CD4-positive, alpha-beta T cell treated with Interleukin-12 subunit alpha and Interleukin-12 subunit beta, for 1 hour (primary cell): ENCODE measurements around the gene SLC1A2.
"Not testable (repeated sequence)": the region's sequence is repeated elsewhere in the genome, so short reads cannot be mapped to it uniquely, and the experiment has no call there.

Experiments
- DNase-seq: peaks from one replicate; pipeline ENCODE4 v3.0.0-alpha.2; 2020

Gene SLC1A2

DNA sequence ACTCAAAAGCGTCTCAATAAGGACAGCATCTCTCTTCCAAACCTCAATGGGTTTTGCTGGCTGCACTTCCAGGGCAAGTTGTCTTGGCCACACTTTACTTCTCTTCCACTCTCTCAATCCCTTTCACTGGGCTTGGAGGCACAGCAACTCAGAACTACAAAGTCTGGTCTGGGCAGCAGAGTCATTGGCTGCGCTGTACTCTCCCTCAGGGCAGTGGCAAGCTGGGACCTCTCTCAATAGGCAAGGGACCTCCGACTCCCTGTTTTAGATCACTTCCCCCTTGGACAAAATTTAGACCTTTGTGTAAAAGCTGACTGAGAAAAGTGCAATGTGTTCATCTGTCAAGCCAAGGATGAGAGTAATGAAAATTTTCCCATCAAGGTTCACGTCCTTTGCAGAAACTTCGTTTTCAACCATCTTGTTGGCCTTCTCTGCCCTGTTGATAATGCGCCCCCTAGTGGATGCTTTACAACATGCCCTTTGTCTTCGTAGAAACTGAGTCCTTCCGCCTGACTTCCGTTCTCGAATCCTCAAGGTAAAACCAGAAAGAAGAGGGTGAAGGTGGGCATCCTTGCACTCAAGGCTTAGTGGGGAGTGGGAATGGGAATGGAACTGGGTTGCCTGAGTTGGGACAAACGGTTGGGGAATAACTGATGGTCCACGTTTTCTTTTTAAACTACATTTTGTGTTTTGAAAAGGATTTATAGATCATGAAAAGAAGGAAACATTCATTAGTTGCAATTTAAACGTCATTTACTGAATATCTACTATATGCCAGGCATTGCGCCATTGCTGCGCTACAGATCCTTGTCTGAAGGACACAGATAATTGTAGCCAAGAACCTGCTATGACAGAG, 181.3 kb downstream of the SLC1A2 start:
- DNase-seq: peak; percentile 77

DNA sequence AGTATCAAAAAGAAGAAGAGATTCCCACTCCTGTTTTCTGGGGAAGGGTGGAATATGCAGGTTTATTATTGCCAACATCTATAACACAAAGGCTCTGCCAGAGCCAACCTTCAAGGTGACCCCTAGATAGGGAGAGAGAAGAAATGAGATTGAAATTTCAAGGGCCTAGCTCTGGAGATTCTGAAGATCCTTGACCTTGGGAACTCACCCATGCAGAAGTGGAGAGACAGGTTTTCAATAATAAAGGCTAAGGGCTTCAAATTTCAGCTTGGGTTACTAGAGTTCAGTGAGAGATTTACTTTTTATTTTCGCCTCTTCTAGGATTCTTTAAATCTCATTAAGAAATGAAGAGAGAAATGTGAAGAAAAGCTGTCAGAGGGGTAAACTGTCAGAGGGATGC, 182.0 kb downstream of the SLC1A2 start:
- DNase-seq: no peak

DNA sequence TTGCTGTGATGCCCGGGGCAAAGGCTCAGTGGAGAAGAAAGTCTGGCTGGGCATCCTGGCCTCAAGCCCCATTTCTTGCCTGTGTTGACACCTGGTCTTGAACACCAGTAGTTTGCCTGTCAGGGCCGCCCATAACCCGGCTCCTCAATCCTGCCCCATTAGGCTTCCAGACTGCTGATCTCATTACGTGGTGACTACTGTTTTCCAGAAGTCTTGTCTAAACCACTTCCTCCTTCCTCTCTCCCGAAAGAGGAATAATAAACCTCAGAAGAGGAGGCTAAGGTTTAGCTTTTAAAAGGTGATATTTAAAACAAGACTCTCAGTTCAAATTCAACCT, 182.7 kb downstream of the SLC1A2 start:
- DNase-seq: no peak

DNA sequence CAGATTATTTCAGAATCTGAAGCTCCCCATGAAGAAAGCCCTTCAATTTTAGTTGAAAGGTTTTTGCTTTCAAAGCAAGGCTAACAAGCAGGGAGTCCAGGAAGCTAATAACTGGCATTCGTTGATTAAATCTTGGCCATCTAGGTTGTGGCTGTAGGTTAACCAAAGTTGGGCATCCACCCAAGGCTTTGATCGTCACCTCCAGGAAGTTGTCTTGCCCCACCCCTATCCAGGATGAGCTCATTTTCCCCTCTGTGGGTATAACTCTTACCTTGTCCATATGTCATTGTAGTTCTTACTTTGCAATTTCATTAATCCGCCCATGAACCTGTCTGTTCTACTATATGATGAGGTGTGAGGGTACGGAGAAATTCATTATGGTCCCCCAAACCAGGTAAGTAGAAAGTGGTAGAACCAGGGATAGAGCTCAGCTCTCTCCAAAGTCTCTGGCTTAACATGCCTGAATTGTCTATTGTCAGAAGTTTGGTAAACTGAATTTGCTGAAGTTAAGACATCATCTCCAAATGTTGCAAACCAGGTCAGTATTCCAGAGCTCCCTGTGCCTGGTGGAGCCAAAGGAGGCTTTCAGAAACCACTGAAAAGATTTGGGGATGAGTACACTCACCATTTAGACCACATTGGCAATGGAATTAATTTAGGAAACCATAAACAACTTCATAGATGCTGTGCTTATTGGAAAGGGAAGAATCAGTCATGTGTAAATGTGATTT, 183.3 kb downstream of the SLC1A2 start:
- peak; percentile 78 for DNase-seq

DNA sequence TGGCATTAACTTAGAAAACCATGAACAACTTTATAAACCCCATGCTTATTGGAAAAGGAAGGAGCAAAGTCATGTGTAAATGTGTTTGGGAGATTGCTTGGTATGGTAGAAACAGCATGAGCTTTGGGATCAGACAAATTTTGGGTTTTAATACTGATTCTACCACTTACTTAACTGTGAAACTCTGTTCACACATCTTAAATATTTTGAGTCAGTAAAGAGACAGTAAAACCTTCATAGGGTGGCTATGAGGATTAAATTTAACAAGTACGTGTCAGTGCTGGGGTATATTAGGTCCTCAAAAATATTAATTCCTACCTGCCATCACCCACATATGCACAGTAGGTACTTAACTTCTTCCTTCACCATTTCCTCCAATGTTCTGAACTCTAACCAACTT, 183.9 kb downstream of the SLC1A2 start:
- no peak for DNase-seq

DNA sequence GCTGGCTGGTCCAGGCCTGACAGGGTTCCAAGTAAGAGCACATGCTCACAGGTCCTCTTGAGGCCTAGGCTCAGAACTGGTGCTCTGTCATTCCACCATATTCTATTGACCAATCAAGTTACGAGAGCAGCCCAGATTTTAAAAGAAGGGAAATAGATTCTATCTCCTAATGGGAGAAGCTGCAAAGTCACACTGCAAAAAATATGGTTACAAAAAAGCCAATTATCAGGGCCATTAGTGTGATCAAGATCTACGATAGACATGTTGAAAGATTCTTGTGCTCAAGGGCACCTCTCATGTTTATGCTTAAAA, 184.2 kb downstream of the SLC1A2 start:
- no peak for DNase-seq

DNA sequence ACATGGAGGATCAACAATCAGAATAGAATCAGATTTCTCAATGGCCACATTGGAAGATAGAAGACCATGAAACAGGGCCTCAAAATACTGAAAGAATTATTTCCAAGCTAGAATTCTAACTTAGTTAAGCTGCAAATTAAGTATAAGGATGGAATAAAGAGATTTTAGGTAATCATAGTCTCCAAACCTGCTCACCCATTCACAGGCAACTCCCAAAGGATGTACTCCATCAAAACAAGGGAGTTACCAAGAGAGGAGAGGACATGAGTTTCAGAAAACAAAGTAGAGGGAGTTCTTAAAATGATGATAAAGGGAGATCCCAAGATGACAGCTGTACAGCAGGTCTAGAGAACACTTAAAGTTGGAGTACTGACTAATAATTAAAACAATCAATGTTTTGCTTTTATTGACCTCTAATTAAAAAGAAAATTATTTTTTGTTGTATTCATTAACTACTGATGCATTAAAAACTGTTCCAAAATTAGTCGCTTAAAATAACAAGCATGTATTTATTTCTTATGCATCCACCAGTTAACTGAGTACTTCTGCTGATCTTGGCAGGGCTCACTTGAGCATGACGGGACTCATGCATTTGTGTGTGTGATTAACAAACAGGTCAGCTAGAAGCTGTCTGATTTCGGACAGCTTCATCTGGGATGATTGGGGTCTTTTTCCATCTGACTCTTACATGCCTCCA, 184.8 kb downstream of the SLC1A2 start:
- no peak for DNase-seq

DNA sequence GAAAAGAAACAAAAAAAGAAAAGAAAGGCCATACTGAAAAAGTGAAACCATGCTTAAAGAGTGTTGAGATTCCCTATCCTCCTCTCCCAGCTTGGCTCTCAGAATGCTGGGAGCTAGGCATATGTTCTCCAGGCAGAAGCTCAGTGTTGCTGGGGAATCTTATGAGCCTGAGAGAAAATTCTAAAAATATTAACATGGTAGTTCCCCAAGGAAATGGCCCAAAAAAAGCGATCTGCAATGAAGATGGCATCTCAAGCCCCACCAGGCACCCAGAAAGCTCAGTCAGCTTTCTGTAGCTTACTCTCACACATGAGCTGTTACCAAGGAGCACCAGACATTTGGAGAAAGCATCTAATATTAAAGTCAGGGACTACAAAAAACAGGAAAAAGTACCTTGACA, 185.8 kb downstream of the SLC1A2 start:
- no peak for DNase-seq

DNA sequence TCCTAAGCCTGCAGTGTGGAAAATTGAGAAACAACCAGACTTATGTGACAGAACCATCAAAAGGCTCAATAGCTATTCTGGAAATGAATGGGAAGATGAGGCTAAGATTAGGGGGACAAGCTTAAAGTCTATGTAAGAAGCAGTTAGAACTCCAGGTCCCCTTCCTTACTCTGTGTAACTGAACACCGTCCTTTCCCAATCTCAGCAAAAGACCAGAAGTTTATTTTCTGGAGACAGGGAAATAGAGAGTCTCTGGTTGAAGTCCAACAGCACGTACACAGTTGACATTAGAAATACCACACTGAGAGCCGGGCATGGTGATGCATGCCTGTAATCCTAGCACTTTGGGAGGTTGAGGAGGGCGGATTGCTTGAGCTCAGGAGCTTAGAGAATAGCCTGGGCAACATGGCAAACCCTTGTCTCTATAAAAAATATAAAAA, 186.4 kb downstream of the SLC1A2 start:
- DNase-seq: no peak

DNA sequence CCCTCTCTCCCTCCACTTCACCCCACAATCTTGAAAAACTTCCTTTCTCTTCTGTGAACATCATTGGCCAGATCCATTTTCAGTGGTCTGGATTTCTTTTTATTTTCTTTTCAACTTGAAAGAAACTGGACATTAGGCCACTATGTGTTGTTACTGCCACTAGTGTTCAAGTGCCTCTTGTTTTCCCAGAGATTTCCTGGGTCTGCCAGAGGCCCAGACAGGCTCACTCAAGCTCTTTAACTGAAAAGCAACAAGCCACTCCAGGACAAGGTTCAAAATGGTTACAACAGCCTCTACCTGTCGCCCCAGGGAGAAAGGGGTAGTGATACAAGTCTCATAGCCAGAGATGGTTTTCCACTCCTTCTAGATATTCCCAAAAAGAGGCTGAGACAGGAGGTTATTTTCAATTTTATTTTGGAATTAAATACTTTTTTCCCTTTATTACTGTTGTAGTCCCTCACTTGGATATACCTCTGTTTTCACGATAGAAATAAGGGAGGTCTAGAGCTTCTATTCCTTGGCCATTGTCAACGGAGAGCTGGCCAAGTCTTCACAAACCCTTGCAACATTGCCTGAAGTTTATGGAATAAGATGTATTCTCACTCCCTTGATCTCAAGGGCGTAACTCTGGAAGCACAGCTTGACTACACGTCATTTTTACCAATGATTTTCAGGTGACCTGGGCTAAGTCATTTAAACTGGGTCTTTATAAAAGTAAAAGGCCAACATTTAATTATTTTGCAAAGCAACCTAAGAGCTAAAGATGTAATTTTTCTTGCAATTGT, 188.1 kb downstream of the SLC1A2 start:
- DNase-seq: no peak

DNA sequence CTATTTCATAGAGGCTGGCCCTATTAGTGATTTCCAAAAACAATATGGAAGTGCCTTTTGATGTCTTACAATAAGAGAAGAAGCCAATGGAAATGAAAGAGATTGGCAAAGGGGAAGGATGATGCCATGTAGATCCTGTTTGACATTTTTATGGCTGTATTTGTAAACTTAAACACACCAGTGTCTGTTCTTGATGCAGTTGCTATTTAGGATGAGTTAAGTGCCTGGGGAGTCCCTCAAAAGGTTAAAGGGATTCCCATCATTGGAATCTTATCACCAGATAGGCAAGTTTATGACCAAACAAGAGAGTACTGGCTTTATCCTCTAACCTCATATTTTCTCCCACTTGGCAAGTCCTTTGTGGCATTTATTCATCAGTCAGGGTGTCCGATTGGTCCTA, 189.0 kb downstream of the SLC1A2 start:
- no peak for DNase-seq

DNA sequence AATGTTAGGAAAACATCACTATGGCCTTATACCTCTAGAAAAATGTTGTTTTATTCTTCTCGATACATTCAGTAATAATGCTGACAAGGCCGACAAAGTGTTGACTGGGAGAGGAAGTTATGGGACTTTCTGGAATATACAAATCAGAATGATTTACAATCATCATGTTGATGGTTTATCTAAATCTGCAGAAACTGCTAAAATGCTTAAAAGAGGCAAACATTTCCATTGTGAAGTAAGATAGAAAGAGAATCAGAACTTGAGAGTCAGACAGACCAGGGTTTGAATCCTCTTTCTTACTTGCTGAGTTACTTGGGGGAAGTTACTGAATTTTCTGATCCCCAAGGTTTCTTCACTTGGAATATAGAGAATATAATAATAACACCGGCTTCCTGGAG, 191.0 kb downstream of the SLC1A2 start:
- DNase-seq: no peak

DNA sequence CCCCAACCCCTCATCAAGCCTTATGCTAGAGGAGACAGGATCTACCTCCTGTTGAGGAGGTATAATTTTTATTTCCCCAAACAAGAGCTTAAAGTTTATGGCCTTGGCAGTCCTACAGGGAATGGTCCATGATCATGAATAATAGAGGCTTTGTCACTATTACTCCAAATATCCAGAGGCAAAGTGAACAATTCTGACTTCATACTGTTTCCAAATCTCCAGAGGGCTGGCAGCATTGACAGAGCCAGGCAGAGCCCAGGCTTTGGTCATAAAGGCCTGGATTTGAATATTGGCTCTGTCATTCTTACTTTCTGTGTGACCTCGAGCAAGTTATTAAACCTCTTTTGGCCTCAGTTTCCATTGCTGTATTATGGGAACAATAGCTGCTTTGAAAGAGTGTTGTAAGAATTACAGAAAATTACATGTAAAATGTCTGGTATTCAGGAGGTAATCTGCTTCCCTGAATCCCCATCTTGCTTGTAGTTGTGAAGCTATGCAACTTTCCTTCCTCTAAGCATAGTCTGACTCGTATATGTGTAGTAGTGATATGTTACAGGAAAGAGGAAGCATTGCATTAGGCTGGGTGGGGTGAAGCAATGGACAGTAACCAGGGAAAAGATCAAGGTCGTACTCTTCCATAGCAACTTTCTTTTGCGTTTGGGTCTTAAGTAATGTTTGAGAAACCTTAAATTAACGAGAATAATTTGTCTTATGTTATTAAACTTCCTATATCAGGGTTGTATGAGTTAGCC, 191.6 kb downstream of the SLC1A2 start:
- DNase-seq: no peak

DNA sequence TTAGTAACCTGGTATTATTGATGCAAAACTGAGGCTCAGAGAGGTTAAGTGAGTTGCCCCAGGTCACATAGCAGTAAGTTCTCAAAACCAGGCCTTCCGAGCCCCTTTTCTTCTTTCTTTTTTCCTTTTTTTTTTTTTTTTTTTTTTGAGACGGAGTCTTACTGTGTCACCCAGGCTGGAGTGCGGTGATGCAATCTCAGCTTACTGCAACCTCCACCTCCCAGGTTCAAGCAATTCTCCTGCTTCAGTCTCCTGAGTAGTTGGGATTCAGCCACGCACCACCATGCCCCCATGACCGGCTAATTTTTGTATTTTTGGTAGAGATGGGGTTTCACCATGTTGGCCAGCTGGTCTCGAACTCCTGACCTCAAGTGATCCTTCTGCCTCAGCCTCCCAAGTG, 192.6 kb downstream of the SLC1A2 start:
- DNase-seq: not testable (repeated sequence)

DNA sequence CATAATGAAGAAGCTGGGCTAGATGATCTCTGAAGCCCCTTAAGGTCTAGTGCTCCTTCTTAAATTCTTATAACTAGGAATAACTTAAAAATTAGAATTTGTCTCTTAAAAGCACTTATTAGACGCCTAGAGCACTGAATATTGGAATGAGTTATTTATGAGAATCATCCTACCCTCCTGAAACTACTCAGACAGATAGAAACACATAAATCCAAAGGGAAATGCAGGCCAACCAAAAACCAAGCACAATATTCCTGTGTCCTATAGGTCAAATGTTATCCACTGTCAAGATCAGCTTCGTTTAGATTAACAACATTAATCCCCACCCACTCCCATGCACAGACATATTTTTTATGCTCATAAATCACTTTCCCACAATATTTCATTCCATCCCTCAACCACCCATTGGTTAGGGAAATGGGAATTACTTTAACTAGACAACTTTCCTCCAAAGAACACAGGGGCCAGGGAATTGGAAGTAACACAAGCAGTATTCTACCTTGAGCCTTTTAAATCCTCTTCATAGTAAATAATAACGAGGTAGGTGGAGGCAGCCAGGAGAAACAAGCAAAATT, 193.3 kb downstream of the SLC1A2 start:
- DNase-seq: no peak

DNA sequence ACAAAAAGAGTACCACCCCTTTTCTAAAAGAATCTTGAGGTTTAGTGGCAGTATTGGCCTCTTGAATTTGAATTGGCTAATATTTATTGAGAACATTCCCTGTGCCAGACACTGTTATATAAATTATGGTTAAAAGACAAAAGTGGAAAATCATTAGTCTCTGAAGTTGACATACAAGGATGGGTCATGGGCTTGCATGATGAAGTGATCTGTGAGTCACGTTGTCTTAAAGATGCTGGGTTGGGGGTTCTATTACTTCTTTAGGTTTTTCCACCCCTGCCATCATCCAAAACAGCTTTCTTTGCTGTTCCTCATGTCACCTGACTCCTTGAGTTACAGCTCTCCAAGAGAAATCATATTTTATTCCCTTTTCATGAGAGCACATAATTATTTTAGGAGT, 195.4 kb downstream of the SLC1A2 start:
- no peak for DNase-seq

DNA sequence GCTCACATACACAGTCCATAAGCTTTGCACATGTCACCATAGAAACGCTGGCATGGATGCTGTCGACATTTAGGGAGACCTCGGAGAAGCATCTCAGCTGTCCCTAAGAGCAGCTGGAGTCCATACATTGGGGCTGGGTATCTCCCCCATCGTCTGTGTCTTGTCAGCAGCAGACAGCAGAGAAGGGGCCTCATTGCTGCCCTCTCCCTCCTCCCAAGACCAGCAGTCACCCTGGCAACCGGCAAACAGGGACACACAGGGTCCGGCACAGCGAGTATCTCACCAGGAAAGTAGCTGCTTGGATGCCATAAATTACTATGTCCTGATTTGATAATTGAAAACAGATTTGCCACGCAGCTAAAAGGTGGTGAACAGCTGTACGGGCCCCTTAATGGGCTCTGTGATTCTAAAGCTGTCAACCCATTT, 196.0 kb downstream of the SLC1A2 start:
- DNase-seq: no peak

DNA sequence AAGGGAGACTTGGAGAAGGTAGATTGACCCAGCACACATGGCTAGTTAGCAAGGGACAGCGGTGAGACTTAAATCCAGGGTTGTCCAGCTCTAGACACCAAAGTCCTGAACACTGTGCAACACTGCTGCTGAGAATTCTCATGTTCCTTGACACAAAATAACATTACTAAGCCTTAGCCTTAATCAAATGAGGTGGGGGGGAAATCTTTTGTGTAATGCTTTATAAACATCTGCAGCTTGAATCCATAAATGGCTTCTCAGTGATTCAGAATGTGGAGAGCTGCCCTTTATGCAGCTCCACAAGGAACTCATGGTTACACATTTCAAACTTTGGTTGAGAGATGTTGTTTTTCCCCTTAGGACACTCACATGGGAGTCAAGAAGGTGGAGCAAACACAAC, 200.4 kb downstream of the SLC1A2 start:
- no peak for DNase-seq

DNA sequence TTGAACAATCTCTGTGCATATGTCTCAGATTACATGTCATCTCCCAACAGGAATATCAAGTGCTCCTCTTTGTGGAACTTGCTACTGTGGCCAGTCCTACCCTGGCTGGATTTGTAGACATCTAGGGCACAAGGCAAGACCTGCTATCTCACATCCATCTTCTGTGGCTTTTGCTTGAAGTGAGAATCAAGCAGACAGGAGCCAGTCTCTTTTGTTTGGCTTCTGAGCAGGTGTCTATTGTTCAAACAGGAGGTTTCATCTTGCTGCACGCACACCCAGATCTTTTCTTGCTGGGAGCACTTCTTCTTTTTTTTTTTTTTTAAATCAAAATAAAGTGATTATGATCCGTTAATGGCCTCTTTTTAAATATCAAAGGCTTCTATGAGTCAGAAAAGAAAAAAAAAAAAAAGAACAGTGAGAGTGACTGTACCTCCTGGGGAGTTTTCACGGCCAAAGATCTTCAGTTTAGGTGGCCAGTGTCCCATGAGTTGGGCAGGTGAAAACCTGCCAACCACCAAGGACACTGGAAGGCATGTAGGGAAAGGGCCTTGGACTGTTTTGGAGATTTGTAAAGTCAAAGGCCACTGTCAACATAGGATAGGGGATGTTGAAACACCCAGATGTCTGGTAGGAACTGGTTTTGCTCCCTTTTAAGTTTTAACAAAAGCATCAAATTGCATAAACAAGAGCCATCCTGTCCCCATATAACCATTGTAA, 202.2 kb downstream of the SLC1A2 start:
- peak; percentile 58 for DNase-seq

DNA sequence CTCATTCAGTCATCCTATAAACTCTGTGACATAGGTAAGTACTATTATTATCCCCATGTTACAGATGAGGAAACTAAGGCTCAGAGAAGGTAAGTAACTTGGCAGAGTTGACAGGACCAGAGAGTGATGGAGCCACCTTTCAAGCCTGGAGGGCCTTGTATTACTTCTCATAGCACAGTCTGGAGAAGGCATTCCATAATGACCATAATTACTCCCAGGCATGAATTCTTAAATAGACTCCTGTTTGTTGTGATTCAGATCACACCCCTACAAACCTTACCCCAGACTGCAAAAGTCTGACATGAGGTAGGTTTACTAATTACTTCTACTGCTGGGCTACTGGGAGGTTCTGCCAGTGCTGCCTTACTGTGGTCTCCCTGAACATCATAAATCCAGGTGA, 203.4 kb downstream of the SLC1A2 start:
- no peak for DNase-seq

DNA sequence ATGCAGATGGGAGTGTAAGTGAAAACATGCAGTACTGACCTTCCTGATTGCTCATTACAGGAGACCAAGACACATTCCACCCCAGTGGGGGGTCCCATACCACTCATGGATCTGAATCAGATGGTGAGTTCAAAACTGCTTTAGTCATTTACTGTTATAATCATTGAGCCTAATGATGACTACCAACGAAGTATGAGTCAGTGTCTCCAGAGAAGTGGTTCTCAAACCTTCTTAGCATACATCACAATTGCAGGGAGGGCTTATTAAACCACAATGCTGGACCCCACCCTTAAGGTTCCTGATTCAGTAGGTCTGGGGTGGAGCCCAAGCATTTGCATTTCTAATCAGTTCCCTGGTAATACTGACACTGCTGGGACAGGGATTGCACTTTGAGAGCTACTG, 204.6 kb downstream of the SLC1A2 start:
- DNase-seq: peak; percentile 43
